NT2/D1 (cell line): ENCODE measurements around the gene MTG1.

ENCODE experiments used
- DNase-seq: peaks from one replicate; pipeline ENCODE4 v3.0.0-alpha.2; 2011; ENCODE audit warnings: low read depth, low spot score
- H3K27me3 ChIP-seq: 2 replicates; pipeline ENCODE4 v1.6.0; 2011; ENCODE audit warnings: mild to moderate bottlenecking; ENCODE audit not compliant: insufficient read length, insufficient read depth
- H3K36me3 ChIP-seq: 2 replicates; pipeline ENCODE4 v1.6.1; 2011; ENCODE audit warnings: mild to moderate bottlenecking, low read length, mixed read lengths; ENCODE audit not compliant: insufficient read depth, insufficient read length
- H3K4me1 ChIP-seq: 2 replicates; pipeline ENCODE4 v1.5.1; 2011; ENCODE audit not compliant: insufficient read depth, insufficient read length
- H3K4me3 ChIP-seq: 2 replicates; pipeline ENCODE4 v1.5.1; 2011; ENCODE audit warnings: low read depth; ENCODE audit not compliant: insufficient read length
- H3K9ac ChIP-seq: 2 replicates; pipeline ENCODE4 v1.6.0; 2011; ENCODE audit warnings: low read depth; ENCODE audit not compliant: insufficient read length
- H3K9me3 ChIP-seq: 2 replicates; pipeline ENCODE4 v1.5.1; 2011; ENCODE audit warnings: mild to moderate bottlenecking, low read length; ENCODE audit not compliant: insufficient read depth
- SUZ12 ChIP-seq: IDR thresholded peaks from 2 replicates; pipeline ENCODE4 v1.6.1; 2011; ENCODE audit not compliant: insufficient read length, insufficient read depth; ENCODE audit errors: extremely low read depth
- YY1 ChIP-seq: IDR thresholded peaks from 2 replicates; pipeline ENCODE4 v1.6.1; 2011; ENCODE audit not compliant: insufficient read length, insufficient read depth
- ZNF274 ChIP-seq: IDR thresholded peaks from 2 replicates; pipeline ENCODE4 v1.6.1; 2011; ENCODE audit warnings: mild to moderate bottlenecking, low read depth, low read length

The MTG1 gene

DNA sequence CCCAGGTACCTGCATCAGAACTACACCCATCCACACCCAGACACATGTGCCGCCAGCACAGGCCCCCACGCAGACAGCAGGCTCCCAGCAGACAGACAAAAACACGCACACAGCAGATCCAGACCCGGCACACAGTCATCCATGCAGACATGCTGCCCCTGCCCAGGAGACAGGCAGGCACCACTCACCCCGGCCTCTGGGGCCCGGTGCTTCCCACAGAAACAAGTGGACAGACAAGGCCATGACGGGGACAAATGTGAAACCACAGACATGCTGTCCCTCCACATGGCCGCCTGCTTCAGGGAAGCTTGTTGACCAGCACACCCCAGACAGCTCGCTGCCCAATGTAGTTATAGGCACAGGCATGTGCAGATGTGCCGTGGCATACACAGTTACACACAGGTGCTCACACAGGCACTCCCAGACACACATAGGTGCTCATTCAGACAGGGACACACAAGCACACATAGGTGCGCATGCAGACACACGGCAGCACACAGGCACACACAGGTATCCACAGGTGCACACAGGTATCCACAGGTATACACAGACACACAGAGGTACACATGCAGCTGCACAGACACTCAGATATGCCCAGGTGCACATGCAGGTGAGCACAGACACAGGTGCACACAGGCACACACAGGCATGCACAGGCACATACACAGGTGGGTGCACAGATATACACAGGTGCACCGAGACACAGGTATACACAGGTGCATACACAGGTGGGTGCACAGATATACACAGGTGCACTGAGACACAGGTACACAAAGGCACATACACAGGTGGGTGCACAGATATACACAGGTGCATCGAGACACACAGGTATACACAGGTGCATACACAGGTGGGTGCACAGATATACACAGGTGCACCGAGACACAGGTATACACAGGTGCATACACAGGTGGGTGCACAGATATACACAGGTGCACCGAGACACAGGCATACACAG, 49.3 kb downstream of the MTG1 start:
- no peak overlapping the region for H3K9ac ChIP-seq
- H3K36me3 ChIP-seq = no peaks in the 10 kb centered on the region
- peaks cover 24% of the 10 kb centered on the region for H3K9me3 ChIP-seq
- H3K27me3 ChIP-seq = no peaks in the 10 kb centered on the region
- no peak overlapping the region for H3K4me3 ChIP-seq
- H3K4me1 ChIP-seq = peaks cover 4% of the 10 kb centered on the region
- TF ChIP-seq SUZ12 (no peak), ZNF274 (no peak), YY1 (no peak)
- no peak for DNase-seq

- no peak overlapping the region for H3K4me3 ChIP-seq
- peaks cover 28% of the 10 kb centered on the region for H3K9me3 ChIP-seq
- no peaks in the 10 kb centered on the region for H3K27me3 ChIP-seq
- peaks cover 4% of the 10 kb centered on the region for H3K4me1 ChIP-seq
- DNase-seq = no peak
- H3K9ac ChIP-seq = no peak overlapping the region
- no peaks in the 10 kb centered on the region for H3K36me3 ChIP-seq
- TF ChIP-seq ZNF274 = no peak
- TF ChIP-seq SUZ12 = no peak
- TF ChIP-seq YY1 = no peak
Measured at GRCh38 chr10:133444342-133445267, 50.6 kb downstream of the MTG1 start.

DNA sequence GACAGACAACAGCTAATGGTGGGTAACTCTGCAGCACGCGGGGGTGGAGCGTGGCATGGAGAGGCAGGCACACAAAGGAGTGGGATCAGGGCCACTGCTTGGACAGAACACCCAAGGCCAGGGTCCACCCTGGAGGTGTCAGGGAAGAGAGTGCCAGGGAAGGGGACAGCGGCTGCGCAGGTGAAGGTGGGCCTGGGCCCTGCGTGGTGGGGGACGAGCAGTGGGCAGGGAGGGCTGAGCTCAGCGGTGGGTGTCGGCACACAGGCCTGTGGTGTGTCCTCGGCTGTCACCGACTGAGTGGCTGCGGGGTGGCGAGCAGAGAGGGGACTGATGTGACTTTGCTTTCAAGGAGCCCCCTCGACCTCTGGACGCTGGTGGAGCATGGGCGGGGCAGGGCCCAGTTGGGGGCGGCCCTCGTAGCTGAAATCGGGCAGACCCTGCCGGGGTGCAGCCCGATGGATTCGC, 51.3 kb downstream of the MTG1 start:
- Histone ChIP-seq H3K4me1 (peaks cover 4% of the 10 kb centered on the region), H3K9ac (no peak overlapping the region), H3K9me3 (peaks cover 28% of the 10 kb centered on the region), H3K36me3 (no peaks in the 10 kb centered on the region), H3K4me3 (no peak overlapping the region), H3K27me3 (no peaks in the 10 kb centered on the region)
- no peak for DNase-seq
- TF ChIP-seq ZNF274 (no peak), SUZ12 (no peak), YY1 (no peak)

- Histone ChIP-seq H3K9ac (no peak overlapping the region), H3K4me1 (peaks cover 4% of the 10 kb centered on the region), H3K4me3 (no peak overlapping the region), H3K9me3 (peaks cover 28% of the 10 kb centered on the region), H3K27me3 (no peaks in the 10 kb centered on the region), H3K36me3 (no peaks in the 10 kb centered on the region)
- TF ChIP-seq ZNF274 = no peak
- no peak for TF ChIP-seq YY1
- no peak for TF ChIP-seq SUZ12
- DNase-seq = no peak
Measured at GRCh38 chr10:133445751-133446708, 52.1 kb downstream of the MTG1 start.

- no peak for DNase-seq
- peaks cover 28% of the 10 kb centered on the region for H3K9me3 ChIP-seq
Measured at GRCh38 chr10:133446979-133447378, 53.0 kb downstream of the MTG1 start.

GRCh38 chr10:133448120-133448519, 54.2 kb downstream of the MTG1 start:
- H3K4me3 ChIP-seq = no peak overlapping the region
- H3K9me3 ChIP-seq = peaks cover 28% of the 10 kb centered on the region
- H3K27me3 ChIP-seq = no peaks in the 10 kb centered on the region
- TF ChIP-seq SUZ12 (no peak), YY1 (no peak), ZNF274 (no peak)
- DNase-seq = no peak
- H3K4me1 ChIP-seq = no peaks in the 10 kb centered on the region
- H3K9ac ChIP-seq = no peak overlapping the region
- no peaks in the 10 kb centered on the region for H3K36me3 ChIP-seq

More at GRCh38 chr10:133446979-133447378, 53.0 kb downstream of the MTG1 start:
- no peaks in the 10 kb centered on the region for H3K27me3 ChIP-seq
- H3K4me3 ChIP-seq = no peak overlapping the region
- no peak for TF ChIP-seq ZNF274
- TF ChIP-seq YY1 = no peak
- no peak for TF ChIP-seq SUZ12
- no peaks in the 10 kb centered on the region for H3K36me3 ChIP-seq
- peaks cover 4% of the 10 kb centered on the region for H3K4me1 ChIP-seq
- no peak overlapping the region for H3K9ac ChIP-seq
